ENCODE measurements around the gene INPP5B. TPM values are rescaled to one million over a fixed set of nuclear protein-coding genes. Genes with fewer than 3 reads are reported as not detected.
"Not testable (repeated sequence)": the region's sequence is repeated elsewhere in the genome, so short reads cannot be mapped to it uniquely, and the experiment has no call there.

Gene INPP5B
- total RNA-seq = 10 to 100 TPM; 31.5 to 33.8 TPM

DNA sequence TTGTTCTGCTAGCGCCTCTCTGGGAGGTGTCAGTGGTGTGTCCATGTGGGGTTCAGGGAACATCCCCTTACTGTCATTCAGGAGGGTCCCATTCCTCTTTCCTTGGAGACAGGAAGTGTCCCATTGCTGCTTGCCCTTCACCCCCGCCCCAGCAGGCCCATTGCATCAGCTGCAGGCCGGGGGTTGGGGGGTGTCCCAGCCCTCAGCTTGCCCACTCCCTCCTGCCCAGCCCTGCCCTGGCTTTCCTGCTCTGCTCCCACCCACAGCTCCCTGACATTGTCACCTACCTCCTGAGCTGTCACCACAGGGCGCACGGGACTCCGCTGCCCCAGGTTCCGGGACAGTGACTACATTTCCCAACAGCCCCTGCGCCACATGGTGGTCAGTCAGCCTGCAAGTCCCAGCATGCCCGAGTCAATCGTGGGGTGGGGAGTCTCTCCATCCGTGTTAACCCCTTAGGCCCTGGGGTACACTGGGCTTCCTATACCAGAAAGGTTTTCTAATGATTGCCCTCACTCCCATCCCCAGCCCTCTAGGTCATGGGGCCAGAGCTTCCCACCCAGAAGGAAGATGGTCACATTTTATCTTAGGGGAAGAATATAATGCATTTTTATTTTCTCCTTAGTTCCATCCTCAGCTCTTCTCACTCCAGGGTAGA, at the start of gene INPP5B:
TSS of gene INPP5B (minus strand) at position 351 of the 658 bp plus-strand sequence. CDS start 745 bp downstream, outside the sequence.
- ChIA-PET CTCF (interaction anchor here (0.7 to 1.6 kb wide), 2 partner anchors 9 to 42 kb away, joined by 5 read pairs; no protein-coding TSS in a partner anchor), POLR2A (no interaction called here)
- no peaks in the 10 kb centered on the region for H3K9me3 Mint-ChIP-seq
- H3K4me1 Mint-ChIP-seq = peaks cover 22% of the 10 kb centered on the region
- no peaks in the 10 kb centered on the region for H3K27me3 Mint-ChIP-seq
- H3K27ac Mint-ChIP-seq = peak within 1 kb of the TSS; percentile 99
- peaks cover 4% of the 10 kb centered on the region for H3K36me3 Mint-ChIP-seq (ENCODE audit: low read depth)
- H3K4me3 Mint-ChIP-seq = peak within 1 kb of the TSS; percentile 99
- DNase-seq = peak; percentile 85

DNA sequence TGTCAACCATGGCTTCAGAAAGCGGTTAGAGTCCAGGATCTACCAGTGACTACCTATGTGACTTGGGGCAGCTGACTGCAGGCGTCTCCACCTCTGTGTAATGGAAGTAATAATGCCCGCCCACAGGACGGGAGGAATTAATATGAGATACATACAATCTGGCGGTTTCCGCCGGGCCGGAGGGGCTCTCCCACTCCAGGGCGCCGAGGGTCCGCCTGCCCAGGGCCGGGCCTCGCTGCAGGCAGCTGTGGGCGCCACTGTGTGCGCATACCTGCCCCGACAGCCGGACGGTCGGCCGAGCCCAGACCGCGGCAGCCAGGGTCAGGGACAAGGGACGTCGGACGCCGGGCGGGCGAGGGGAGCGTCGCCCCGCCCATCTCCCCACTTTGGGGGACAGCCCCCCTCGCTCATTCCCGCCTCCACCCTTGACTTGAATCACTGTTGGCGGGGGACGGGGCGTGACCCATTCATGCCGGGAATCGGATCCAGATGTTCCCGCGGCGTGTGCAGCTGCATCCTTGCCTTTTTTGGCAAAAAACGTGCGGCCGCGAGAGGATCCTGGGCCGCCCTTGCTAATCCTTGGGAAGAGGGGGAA, 49.0 kb upstream of the INPP5B start:
- Mint-ChIP-seq H3K9me3 (no peaks in the 10 kb centered on the region), H3K4me1 (peaks cover 39% of the 10 kb centered on the region), H3K27ac (peak overlapping the region; percentile 89), H3K27me3 (no peaks in the 10 kb centered on the region), H3K36me3 (ENCODE audit: low read depth) (peaks cover 6% of the 10 kb centered on the region), H3K4me3 (peak overlapping the region; percentile 44)
- DNase-seq = no peak
- ChIA-PET CTCF (interaction anchor here (0.6 to 1.4 kb wide), 2 partner anchors 27 to 65 kb away, joined by 3 read pairs; no protein-coding TSS in a partner anchor), POLR2A (no interaction called here)

GRCh38 chr1:37994886-37995566, 48.2 kb upstream of the INPP5B start:
- Mint-ChIP-seq H3K4me3 (peak overlapping the region; percentile 26), H3K27me3 (no peaks in the 10 kb centered on the region), H3K36me3 (ENCODE audit: low read depth) (peaks cover 6% of the 10 kb centered on the region), H3K4me1 (peaks cover 37% of the 10 kb centered on the region), H3K9me3 (no peaks in the 10 kb centered on the region), H3K27ac (peak overlapping the region; percentile 89)
- DNase-seq = no peak
- ChIA-PET POLR2A (no interaction called here), CTCF (interaction anchor here (1.4 to 2.4 kb wide), 2 partner anchors 15 to 64 kb away, joined by 3 to 7 read pairs; no protein-coding TSS in a partner anchor)

- POLR2A ChIA-PET = interaction anchor here (0.6 kb wide), 1 partner anchor 113 kb away, joined by 3 read pairs; no protein-coding TSS in a partner anchor
- peak; percentile 61 for DNase-seq
- peaks cover 26% of the 10 kb centered on the region for H3K4me1 Mint-ChIP-seq
- no peaks in the 10 kb centered on the region for H3K9me3 Mint-ChIP-seq
- CTCF ChIA-PET = interaction anchor here (0.7 to 2.7 kb wide), 7 partner anchors 10 to 127 kb away, joined by 3 to 26 read pairs (median 4); partner anchors contain the start of gene INPP5B
- peaks cover 22% of the 10 kb centered on the region for H3K36me3 Mint-ChIP-seq (ENCODE audit: low read depth)
- H3K27ac Mint-ChIP-seq = peak overlapping the region; percentile 94
- peak overlapping the region; percentile 94 for H3K4me3 Mint-ChIP-seq
- no peaks in the 10 kb centered on the region for H3K27me3 Mint-ChIP-seq
Measured at GRCh38 chr1:37989361-37989930, 42.6 kb upstream of the INPP5B start.

- no peaks in the 10 kb centered on the region for H3K9me3 Mint-ChIP-seq
- peak overlapping the region; percentile 94 for H3K4me3 Mint-ChIP-seq
- DNase-seq = no peak
- POLR2A ChIA-PET = no interaction called here
- no peak overlapping the region for H3K27ac Mint-ChIP-seq
- H3K4me1 Mint-ChIP-seq = peaks cover 23% of the 10 kb centered on the region
- peaks cover 28% of the 10 kb centered on the region for H3K36me3 Mint-ChIP-seq (ENCODE audit: low read depth)
- CTCF ChIA-PET = interaction anchor here (0.5 to 1.2 kb wide), 4 partner anchors 10 to 124 kb away, joined by 3 to 5 read pairs (median 3); no protein-coding TSS in a partner anchor
- H3K27me3 Mint-ChIP-seq = no peaks in the 10 kb centered on the region
Measured at GRCh38 chr1:37987679-37988078, 40.8 kb upstream of the INPP5B start.

DNA sequence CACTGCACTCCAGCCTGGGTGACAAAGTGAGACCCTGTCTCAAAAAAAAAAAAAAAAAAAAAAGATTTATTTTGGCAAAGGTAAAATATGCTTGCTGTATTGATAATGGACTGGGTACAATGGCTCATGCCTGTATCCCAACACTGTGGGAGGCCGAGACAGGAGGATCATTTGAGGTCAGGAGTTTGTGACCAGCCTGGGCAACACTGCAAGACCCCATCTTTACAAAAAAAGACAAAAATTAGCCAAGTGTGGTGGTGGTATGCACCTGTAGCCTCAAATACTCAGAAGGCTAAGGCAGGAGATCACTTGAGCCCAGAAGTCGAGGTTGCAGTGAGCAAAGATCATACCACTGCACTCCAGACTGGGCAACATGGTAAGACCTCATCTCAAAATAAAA, 36.7 kb upstream of the INPP5B start:
- ChIA-PET CTCF (interaction anchor here (0.6 to 1.5 kb wide), 2 partner anchors 505 to 690 kb away, joined by 3 to 6 read pairs; no protein-coding TSS in a partner anchor), POLR2A (interaction anchor here (0.7 kb wide), 1 partner anchor 176 kb away, joined by 6 read pairs; no protein-coding TSS in a partner anchor)
- H3K9me3 Mint-ChIP-seq = no peaks in the 10 kb centered on the region
- no peaks in the 10 kb centered on the region for H3K27me3 Mint-ChIP-seq
- H3K4me1 Mint-ChIP-seq = peaks cover 12% of the 10 kb centered on the region
- no peak for DNase-seq
- no peak overlapping the region for H3K4me3 Mint-ChIP-seq
- H3K36me3 Mint-ChIP-seq (ENCODE audit: low read depth) = peaks cover 56% of the 10 kb centered on the region
- no peak overlapping the region for H3K27ac Mint-ChIP-seq

- H3K4me1 Mint-ChIP-seq = peaks cover 2% of the 10 kb centered on the region
- H3K27me3 Mint-ChIP-seq = no peaks in the 10 kb centered on the region
- POLR2A ChIA-PET = no interaction called here
- no peak overlapping the region for H3K27ac Mint-ChIP-seq
- H3K36me3 Mint-ChIP-seq (ENCODE audit: low read depth) = peaks cover 68% of the 10 kb centered on the region
- peaks cover 2% of the 10 kb centered on the region for H3K9me3 Mint-ChIP-seq
- H3K4me3 Mint-ChIP-seq = no peak overlapping the region
- DNase-seq = no peak
- CTCF ChIA-PET = interaction anchor here (1.1 kb wide), 1 partner anchor 15 kb away, joined by 3 read pairs; no protein-coding TSS in a partner anchor
Measured at GRCh38 chr1:37978541-37978940, 31.7 kb upstream of the INPP5B start.

- H3K9me3 Mint-ChIP-seq, DNase-seq, H3K27ac Mint-ChIP-seq, POLR2A ChIA-PET, H3K4me3 Mint-ChIP-seq, H3K27me3 Mint-ChIP-seq: not testable (repeated sequence)
- Mint-ChIP-seq H3K4me1 (peaks cover 18% of the 10 kb centered on the region), H3K36me3 (ENCODE audit: low read depth) (peaks cover 78% of the 10 kb centered on the region)
- CTCF ChIA-PET = interaction anchor here (0.7 to 0.9 kb wide), 2 partner anchors 12 to 1712 kb away, joined by 3 read pairs; no protein-coding TSS in a partner anchor
Measured at GRCh38 chr1:37975083-37975482, 28.2 kb upstream of the INPP5B start.

DNA sequence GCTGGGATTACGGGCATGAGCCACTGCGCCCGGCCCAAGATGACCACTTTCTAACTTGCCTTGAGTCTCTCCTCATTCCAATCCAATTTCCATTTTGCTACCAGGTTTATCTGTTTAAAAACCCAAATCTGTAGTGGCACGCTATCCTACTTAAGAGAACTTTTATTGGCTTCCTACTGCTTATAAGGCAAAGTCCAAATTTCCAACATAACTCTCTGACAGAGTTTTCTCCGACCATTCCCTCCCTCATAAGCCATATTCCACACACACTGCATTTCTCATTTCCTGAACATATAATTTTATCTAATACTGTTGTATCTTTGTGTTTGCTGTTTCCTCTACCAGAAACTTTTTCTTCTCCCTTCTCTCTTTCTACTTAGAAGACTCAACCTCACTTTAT, 27.7 kb upstream of the INPP5B start:
- CTCF ChIA-PET = no interaction called here
- peaks cover 2% of the 10 kb centered on the region for H3K9me3 Mint-ChIP-seq
- POLR2A ChIA-PET = no interaction called here
- H3K4me1 Mint-ChIP-seq = peaks cover 18% of the 10 kb centered on the region
- H3K36me3 Mint-ChIP-seq (ENCODE audit: low read depth) = peaks cover 78% of the 10 kb centered on the region
- no peak overlapping the region for H3K27ac Mint-ChIP-seq
- no peak for DNase-seq
- no peaks in the 10 kb centered on the region for H3K27me3 Mint-ChIP-seq
- H3K4me3 Mint-ChIP-seq = no peak overlapping the region

DNA sequence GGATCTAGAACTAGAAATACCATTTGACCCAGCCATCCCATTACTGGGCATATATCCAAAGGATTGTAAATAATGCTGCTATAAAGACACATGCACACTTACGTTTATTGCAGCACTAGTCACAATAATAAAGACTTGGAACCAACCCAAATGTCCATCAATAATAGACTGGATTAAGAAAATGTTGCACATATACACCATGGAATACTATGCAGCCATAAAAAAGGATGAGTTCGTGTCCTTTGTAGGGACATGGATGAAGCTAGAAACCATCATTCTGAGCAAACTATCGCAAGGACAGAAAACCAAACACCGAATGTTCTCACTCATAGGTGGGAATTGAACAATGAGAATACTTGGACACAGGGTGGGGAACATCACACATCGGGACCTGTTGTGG, 26.8 kb upstream of the INPP5B start:
- CTCF ChIA-PET, H3K9me3 Mint-ChIP-seq, H3K27me3 Mint-ChIP-seq, H3K27ac Mint-ChIP-seq, H3K4me3 Mint-ChIP-seq, DNase-seq, POLR2A ChIA-PET: not testable (repeated sequence)
- H3K4me1 Mint-ChIP-seq = peaks cover 18% of the 10 kb centered on the region
- H3K36me3 Mint-ChIP-seq (ENCODE audit: low read depth) = peaks cover 77% of the 10 kb centered on the region

GRCh38 chr1:37965301-37965700, 18.4 kb upstream of the INPP5B start:
- no peak overlapping the region for H3K4me3 Mint-ChIP-seq
- no peaks in the 10 kb centered on the region for H3K9me3 Mint-ChIP-seq
- H3K27me3 Mint-ChIP-seq = no peaks in the 10 kb centered on the region
- peaks cover 46% of the 10 kb centered on the region for H3K36me3 Mint-ChIP-seq (ENCODE audit: low read depth)
- ChIA-PET CTCF (interaction anchor here (1.0 kb wide), 1 partner anchor 25 kb away, joined by 3 read pairs; the partner anchor contains the start of gene SF3A3), POLR2A (no interaction called here)
- no peak for DNase-seq
- no peak overlapping the region for H3K27ac Mint-ChIP-seq
- H3K4me1 Mint-ChIP-seq = no peaks in the 10 kb centered on the region

- H3K4me1 Mint-ChIP-seq, DNase-seq, POLR2A ChIA-PET, H3K9me3 Mint-ChIP-seq, H3K4me3 Mint-ChIP-seq, H3K27me3 Mint-ChIP-seq: not testable (repeated sequence)
- CTCF ChIA-PET = interaction anchor here (0.6 to 1.3 kb wide), 2 partner anchors 9 to 13 kb away, joined by 3 to 4 read pairs; no protein-coding TSS in a partner anchor
- Mint-ChIP-seq H3K27ac (peak overlapping the region; percentile 36), H3K36me3 (ENCODE audit: low read depth) (peaks cover 40% of the 10 kb centered on the region)
Measured at GRCh38 chr1:37964106-37964505, 17.3 kb upstream of the INPP5B start.
